ENCODE measurements around the gene CELA3A. TPM values are rescaled to one million over a fixed set of nuclear protein-coding genes. Genes with fewer than 3 reads are reported as not detected.

The CELA3A gene
- polyA plus RNA-seq, 3 donors, result not detected

DNA sequence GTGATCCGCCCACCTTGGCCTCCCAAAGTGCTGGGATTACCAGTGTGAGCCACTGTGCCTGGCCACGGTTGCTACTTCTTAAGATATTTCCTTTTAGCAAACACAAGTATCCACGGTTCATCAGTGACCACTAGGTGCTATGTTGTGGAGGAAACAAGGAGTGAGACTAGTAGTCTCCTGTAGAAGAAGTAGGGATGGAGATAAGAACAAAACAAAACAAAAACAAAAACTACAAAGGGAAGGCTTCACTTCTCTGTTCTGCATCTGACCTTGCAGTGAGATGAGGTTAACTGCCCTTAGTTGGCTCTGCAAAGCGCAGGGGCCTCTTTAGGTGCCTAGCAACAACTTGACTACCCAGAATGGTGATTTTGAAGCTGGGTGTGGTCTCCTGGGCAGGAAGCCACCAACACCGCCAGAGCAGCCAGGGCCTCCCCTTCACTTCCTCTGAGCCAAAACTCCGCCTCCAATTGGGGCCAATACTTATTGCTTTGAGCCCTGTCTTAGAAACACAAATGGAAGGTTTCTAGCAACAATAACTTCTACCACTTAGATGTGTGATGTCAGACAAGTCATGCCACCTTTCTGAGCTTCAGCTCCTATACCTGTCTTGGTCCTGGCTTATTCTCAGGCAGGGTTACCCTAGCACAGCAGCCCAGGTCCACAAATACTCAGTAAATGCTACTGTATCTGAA lies 38.3 kb downstream of the CELA3A start:
- Histone ChIP-seq H3K9me3 (replicated peaks in 1 of 2; ENCODE audit: control insufficient read depth in 1 of 2, insufficient read depth in 1 of 2, low read length in 2 of 2) (no peaks in the 10 kb centered on the region), H3K9ac (ENCODE audit: insufficient read depth, low read length, poor library complexity, severe bottlenecking) (peak overlapping the region; percentile 48), H4K20me1 (ENCODE audit: insufficient read depth, low read length) (no peaks in the 10 kb centered on the region), H2AFZ (ENCODE audit: insufficient read depth, low read depth, low read length, poor library complexity, severe bottlenecking) (peak overlapping the region; percentile 50), H3K4me1 (ENCODE audit: control insufficient read depth in 1 of 2, insufficient read depth in 2 of 2, low read length in 2 of 2) (peaks cover 49% of the 10 kb centered on the region in 2 donors), H3K27me3 (ENCODE audit: control insufficient read depth in 2 of 2, insufficient read depth in 2 of 2, low read length in 2 of 2) (no peaks in the 10 kb centered on the region), H3K27ac (ENCODE audit: low read depth in 1 of 2, low read length in 2 of 2) (peak overlapping the region; percentile 91 to 97), H3K4me2 (replicated peaks; ENCODE audit: extremely low read depth, low read length, poor library complexity, severe bottlenecking) (peak overlapping the region; percentile 72), H3K36me3 (replicated peaks in 1 of 2; ENCODE audit: control insufficient read depth in 1 of 2, insufficient read depth in 2 of 2, low read length in 2 of 2) (no peaks in the 10 kb centered on the region), H3K4me3 (replicated peaks in 1 of 3; ENCODE audit: low read depth in 2 of 3, low read length in 3 of 3) (peak overlapping the region; percentile 12 to 66 (median 19)), H3K79me2 (ENCODE audit: insufficient read depth, low read length) (no peaks in the 10 kb centered on the region)
- Mint-ChIP-seq H3K4me3 (peak overlapping the region; percentile 63 to 76), H3K27ac (peak overlapping the region; percentile 95 to 99 (median 97)), H3K36me3 (no peaks in the 10 kb centered on the region), H3K4me1 (peaks cover 44% of the 10 kb centered on the region), H3K9me3 (no peaks in the 10 kb centered on the region), H3K27me3 (ENCODE audit: low read depth in 3 of 3) (peaks cover 0 to 2% (median 0%) of the 10 kb centered on the region in 3 donors)
- WGBS (ENCODE audit: insufficient coverage), result 0% methylated on average over 3 of the region's 6 CpGs
- TF ChIP-seq, protein P1, sequence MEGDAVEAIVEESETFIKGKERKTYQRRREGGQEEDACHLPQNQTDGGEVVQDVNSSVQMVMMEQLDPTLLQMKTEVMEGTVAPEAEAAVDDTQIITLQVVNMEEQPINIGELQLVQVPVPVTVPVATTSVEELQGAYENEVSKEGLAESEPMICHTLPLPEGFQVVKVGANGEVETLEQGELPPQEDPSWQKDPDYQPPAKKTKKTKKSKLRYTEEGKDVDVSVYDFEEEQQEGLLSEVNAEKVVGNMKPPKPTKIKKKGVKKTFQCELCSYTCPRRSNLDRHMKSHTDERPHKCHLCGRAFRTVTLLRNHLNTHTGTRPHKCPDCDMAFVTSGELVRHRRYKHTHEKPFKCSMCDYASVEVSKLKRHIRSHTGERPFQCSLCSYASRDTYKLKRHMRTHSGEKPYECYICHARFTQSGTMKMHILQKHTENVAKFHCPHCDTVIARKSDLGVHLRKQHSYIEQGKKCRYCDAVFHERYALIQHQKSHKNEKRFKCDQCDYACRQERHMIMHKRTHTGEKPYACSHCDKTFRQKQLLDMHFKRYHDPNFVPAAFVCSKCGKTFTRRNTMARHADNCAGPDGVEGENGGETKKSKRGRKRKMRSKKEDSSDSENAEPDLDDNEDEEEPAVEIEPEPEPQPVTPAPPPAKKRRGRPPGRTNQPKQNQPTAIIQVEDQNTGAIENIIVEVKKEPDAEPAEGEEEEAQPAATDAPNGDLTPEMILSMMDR (IDR thresholded peaks at IDR 0.05), result no peak
- intact Hi-C loops (cut with micrococcal nuclease), result no loop called here
- peak; percentile 92 to 97 (median 92) for DNase-seq

DNA sequence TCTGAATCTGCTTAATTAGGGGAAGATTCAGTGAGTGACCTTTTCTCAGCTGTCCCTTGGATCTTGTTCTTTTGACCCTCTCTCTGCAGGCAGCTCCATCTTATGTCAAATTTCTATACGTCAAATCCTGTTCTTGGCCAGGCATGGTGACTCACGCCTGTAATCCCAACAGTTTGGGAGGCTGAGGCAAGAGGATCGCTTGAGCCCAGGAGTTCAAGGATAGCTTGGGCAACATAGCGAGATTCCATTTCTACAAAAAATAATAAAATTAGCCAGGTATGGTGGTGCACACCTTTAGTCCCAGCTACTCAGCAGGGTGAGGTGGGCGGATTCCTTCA lies 38.8 kb downstream of the CELA3A start:
- DNase-seq, result peak in 2 of 3 donors; percentile 49 to 62
- peaks cover 49% of the 10 kb centered on the region in 2 donors for H3K4me1 ChIP-seq (ENCODE audit: control insufficient read depth in 1 of 2, insufficient read depth in 2 of 2, low read length in 2 of 2)
- Mint-ChIP-seq H3K4me1 (peaks cover 44% of the 10 kb centered on the region), H3K4me3 (peak overlapping the region; percentile 63 to 76), H3K36me3 (no peaks in the 10 kb centered on the region), H3K27ac (peak overlapping the region; percentile 95 to 99 (median 97)), H3K27me3 (ENCODE audit: low read depth in 3 of 3) (peaks cover 0 to 2% (median 0%) of the 10 kb centered on the region in 3 donors), H3K9me3 (no peaks in the 10 kb centered on the region)
- H4K20me1 ChIP-seq (ENCODE audit: insufficient read depth, low read length), result no peaks in the 10 kb centered on the region
- H3K27me3 ChIP-seq (ENCODE audit: control insufficient read depth in 2 of 2, insufficient read depth in 2 of 2, low read length in 2 of 2), result no peaks in the 10 kb centered on the region
- H3K36me3 ChIP-seq (replicated peaks in 1 of 2; ENCODE audit: control insufficient read depth in 1 of 2, insufficient read depth in 2 of 2, low read length in 2 of 2), result no peaks in the 10 kb centered on the region
- peak overlapping the region; percentile 50 for H2AFZ ChIP-seq (ENCODE audit: insufficient read depth, low read depth, low read length, poor library complexity, severe bottlenecking)
- H3K79me2 ChIP-seq (ENCODE audit: insufficient read depth, low read length), result no peaks in the 10 kb centered on the region
- no peaks in the 10 kb centered on the region for H3K9me3 ChIP-seq (replicated peaks in 1 of 2; ENCODE audit: control insufficient read depth in 1 of 2, insufficient read depth in 1 of 2, low read length in 2 of 2)
- intact Hi-C loops (cut with micrococcal nuclease), result no loop called here
- peak overlapping the region; percentile 91 to 97 for H3K27ac ChIP-seq (ENCODE audit: low read depth in 1 of 2, low read length in 2 of 2)
- peak overlapping the region; percentile 72 for H3K4me2 ChIP-seq (replicated peaks; ENCODE audit: extremely low read depth, low read length, poor library complexity, severe bottlenecking)
- WGBS (ENCODE audit: insufficient coverage), result 39% methylated on average over 2 of the region's 5 CpGs
- peak overlapping the region in 1 of 3 experiments; percentile 66 for H3K4me3 ChIP-seq (replicated peaks in 1 of 3; ENCODE audit: low read depth in 2 of 3, low read length in 3 of 3)
- H3K9ac ChIP-seq (ENCODE audit: insufficient read depth, low read length, poor library complexity, severe bottlenecking), result peak overlapping the region; percentile 48
- TF ChIP-seq, protein P1 (IDR thresholded peaks at IDR 0.05), result no peak

All from CD14-positive monocyte (primary cell).